GM19438 (cell line): ENCODE results near the gene ITGA6.

Experiments used
- ATAC-seq: cut with Tn5 transposase; IDR thresholded peaks from one replicate; pipeline ENCODE4 v1.9.1; 2021; ENCODE audit warnings: low read depth; ENCODE audit not compliant: unreplicated experiment

The ITGA6 gene

GRCh38 chr2:172461591-172462372 is 34.4 kb downstream of the ITGA6 start:
- ATAC-seq: no peak

DNA sequence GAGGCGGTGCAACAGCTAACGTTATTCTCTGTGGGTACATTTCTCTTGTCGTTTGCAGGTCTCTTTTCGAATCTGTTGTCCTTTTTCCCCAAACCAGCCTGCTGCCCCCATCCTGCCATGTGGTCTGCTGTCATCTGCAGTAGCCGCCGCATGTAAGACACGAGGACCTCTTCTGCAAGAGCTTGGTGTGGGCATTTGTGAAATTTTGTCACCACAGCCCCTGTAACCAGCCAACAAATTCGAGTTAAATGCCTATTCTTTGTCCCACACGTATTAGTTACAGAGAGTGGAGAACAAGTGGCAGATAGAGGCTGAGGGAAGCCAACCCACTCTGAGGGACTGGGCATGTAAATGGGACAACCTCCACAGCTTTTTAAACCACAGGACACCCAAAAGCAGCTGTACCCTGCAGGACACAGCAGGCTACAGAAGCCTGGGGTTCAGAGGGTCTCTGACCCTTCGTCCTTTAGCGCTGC is 35.0 kb downstream of the ITGA6 start:
- ATAC-seq: no peak

GRCh38 chr2:172462849-172463381 is 35.5 kb downstream of the ITGA6 start:
- ATAC-seq: peak; percentile 67

- ATAC-seq: no peak
Measured at GRCh38 chr2:172464400-172465129, 37.2 kb downstream of the ITGA6 start.

GRCh38 chr2:172465417-172466334 is 38.3 kb downstream of the ITGA6 start:
- no peak for ATAC-seq

- no peak for ATAC-seq
Measured at GRCh38 chr2:172467382-172467781, 40.0 kb downstream of the ITGA6 start.

DNA sequence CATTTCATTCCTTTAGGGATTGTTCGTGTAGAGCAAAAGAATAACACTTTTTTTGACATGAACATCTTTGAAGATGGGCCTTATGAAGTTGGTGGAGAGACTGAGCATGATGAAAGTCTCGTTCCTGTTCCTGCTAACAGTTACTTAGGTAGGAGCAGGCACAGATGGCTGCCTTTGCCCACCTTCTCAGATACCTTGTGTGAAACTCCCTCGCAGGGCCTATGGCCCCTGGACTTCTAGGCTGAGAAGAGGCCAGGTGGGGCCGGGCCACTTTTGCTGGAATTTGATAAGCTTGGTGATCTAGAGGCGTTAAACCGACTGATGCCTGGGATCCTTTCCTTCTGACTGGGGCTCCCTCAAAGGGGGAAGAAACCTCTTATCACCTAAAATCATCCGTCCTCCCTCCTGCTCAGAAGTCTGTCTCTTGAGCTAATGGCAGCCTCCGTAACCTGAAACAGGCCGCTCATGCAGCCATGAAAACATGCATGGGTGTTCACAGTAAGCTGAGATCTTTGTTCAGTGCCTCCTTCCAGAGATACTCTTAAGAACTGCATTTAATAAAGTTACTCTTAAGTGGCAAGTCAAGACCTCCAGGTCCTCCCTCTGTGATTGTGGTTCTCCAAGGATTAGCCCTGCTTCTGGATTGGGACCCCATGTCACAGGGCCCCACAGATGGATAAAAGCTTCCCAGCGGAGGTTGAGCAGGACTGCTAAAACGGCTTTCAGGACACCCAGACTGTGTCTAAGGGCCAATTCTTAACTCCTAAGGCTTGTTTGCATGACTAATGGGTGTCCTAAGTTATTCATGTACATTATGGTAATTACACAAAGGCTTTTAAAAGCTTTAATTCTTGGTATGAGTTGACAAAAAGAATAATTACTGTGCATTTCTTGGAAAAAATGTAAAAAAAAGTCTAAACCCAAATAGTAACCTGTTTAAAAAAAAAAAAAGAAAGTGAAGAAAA is 43.9 kb downstream of the ITGA6 start:
- no peak for ATAC-seq

DNA sequence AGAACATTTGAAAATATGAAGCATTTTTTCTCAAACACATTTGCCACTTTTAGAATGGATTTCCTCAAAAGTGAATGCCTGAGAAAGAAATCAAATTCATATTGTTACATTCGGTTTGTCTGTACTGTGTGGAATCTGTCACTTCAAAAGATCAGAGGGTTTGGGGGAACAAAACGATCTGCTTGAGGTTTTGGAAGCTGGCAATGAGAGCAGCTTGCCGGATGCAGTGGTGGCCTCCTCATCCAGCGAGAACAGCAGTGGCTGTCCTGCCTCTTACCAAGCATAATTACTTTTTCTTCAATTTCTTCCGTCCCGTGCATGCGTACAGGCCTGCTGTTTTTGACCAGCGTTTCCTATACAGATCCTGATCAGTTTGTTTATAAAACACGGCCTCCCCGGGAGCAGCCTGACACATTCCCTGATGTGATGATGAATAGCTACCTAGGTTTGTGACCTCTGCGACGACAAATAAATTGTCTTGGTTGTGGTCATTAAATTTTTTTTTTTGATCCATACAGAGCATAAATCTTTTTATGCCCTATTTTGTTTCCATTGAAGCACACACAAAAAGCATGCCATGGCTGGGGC is 45.2 kb downstream of the ITGA6 start:
- ATAC-seq: no peak

- no peak for ATAC-seq
Measured at GRCh38 chr2:172473167-172473566, 45.8 kb downstream of the ITGA6 start.

- ATAC-seq: no peak
Measured at GRCh38 chr2:172478353-172478752, 51.0 kb downstream of the ITGA6 start.

GRCh38 chr2:172480301-172481218 is 53.2 kb downstream of the ITGA6 start:
- no peak for ATAC-seq

DNA sequence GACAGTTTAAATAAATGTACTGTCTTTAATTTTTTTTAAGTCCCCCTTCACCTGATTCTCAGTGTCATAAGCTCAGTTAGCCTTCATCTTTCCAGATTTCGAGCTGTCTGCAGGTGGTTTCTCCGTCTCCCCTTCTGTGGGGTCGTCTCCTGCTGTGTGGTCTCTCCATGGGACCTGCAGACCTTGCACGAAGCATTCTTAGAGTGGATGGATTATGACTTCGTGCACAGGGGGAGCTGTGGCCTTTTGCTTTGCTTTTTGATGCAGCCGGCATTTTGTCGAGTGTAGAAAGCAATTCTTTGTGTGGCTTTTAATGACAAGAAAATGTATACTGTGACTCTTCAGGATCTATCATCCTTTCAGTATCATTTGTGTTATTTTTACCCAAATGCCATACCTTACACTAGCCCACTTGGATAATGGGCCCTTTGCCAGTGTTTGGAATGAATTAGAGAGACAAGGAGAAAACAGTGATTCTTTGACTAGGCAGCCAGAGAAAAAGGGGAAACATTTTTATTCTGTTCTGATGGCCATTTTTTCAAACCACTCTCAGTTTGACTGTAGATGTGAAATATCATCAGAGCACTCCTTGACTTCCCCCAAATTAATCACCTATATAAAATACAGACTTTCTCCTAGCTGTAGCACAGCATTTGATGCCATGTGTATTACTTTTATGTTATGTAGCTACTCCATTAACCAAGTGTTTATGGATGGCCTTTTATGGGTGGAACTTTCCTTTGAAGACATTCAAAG is 54.3 kb downstream of the ITGA6 start:
- no peak for ATAC-seq

DNA sequence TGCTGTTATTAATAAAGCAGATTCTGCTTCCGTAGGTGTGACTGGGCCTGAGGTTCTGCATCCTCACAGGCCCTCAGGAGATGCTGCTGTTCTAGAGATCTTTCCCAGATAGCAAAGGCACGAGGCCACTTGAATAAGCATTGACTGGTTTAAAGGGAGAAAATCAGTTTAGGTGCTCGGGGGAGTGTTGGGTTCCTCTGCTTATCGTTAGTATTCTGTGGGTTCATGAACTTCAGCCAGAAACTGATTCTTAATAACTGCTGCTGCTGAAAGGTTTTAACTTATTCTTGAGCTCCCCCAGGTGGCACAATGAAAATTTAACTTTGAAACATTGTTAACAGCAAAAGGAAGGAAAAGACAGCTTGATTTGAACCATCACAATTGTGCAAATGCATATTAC is 56.9 kb downstream of the ITGA6 start:
- ATAC-seq: no peak

- no peak for ATAC-seq
Measured at GRCh38 chr2:172484706-172485105, 57.3 kb downstream of the ITGA6 start.

DNA sequence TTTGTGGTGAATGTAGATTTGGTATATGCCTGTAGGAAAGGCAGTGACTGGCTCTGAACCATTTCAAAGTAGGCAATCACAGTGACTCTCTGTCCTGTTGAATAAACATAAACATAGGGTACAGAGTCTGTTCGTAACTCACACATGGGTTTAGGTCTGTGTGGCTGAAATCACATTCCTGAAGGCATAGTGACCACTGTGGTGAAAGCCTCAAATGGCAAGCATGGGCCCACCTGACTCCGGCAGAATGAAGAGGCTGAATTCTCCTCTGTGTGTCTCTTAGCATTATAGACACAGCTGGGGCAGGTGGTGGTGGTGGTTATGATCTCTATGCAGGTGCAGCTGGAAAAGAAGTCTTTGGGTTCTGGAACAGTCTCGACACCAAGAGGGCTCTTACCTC is 61.2 kb downstream of the ITGA6 start:
- ATAC-seq: no peak

DNA sequence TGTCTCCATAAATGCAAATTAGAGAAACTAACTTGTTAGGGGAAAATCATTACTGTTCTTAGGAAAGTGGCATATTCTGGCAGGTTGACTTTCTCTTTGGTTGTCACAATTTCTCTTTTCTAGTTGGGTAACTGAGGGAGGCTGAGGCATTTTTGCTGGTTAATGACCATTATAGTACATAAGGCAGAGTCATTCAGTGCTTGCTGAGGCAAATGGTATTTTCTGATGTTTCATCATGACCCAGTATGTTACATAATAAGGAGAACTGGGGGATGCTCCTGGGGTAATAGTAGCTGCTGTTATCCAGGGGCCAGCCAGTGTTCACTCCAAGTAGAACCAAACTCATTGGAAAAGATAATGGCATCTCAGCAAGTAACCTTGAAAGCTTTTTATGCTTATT is 62.3 kb downstream of the ITGA6 start:
- no peak for ATAC-seq

GRCh38 chr2:172496160-172496608 is 68.8 kb downstream of the ITGA6 start:
- ATAC-seq: no peak
